Stimulated activated CD4-positive, alpha-beta T cell treated with anti-CD3 and anti-CD28 coated beads, Interleukin-15, amount 100 ng/mL, for 24 hours (primary cell): Measurements from ENCODE around the gene CYP46A1.

Experiments used
- DNase-seq: peaks from one replicate; pipeline ENCODE4 v3.0.0-alpha.2; 2020

CYP46A1 gene

GRCh38 chr14:99689266-99690236 is 5.5 kb downstream of the CYP46A1 start:
- DNase-seq, result no peak

- no peak for DNase-seq
Observed at GRCh38 chr14:99690636-99691035, 6.5 kb downstream of the CYP46A1 start.

DNA sequence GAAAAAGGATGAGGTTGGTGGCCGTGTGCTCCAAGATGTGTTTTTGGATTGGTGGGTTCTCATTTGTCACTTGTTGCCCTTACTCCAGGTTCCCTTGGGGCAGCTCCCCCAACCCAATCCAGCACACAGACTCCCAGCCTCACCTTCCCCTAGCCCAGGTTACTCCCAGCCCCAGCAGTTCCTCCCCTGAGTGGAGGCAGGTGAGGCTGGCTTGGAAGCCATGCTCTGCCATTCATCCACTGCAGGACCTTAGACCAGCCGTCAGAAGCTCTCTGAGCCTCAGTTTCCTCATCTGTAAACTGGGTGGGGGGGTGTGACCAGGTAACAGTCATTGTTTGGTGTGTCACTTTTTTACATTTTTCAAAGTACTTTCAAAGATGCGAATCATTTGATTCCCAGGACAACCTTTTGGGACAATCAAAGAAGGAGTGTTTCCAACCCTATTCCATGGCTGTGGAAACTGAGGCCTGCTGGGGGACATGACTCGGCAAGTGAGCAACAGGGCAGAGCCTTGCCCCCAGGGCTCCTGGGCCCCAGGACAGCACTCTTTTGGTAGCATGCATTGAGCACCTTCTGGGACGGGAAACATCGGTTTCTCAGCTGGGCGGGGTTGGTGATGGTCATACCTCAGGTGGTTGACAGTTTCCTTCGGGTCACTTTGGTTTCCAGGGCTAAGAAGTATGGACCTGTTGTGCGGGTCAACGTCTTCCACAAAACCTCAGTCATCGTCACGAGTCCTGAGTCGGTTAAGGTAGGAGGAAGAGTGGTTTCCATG is 7.2 kb downstream of the CYP46A1 start:
- no peak for DNase-seq

DNA sequence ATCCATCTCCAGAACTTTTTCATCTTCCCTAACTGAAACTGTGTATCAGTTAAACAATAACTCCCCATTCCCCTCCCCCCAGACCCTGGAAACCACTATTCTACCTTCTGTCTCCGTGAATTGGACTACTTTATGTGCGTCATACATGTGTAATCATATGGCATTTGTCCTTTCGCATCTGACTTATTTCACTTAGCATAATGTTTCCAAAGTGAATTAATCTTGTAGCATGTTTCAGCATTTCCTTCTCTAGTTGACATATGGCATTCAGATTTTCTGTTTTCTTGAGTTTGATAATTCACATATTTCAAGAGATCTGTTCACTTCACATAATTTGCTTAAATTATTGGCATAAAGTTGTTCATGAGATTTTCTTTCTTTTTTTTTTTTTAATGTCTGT is 9.8 kb downstream of the CYP46A1 start:
- DNase-seq, result no peak

DNA sequence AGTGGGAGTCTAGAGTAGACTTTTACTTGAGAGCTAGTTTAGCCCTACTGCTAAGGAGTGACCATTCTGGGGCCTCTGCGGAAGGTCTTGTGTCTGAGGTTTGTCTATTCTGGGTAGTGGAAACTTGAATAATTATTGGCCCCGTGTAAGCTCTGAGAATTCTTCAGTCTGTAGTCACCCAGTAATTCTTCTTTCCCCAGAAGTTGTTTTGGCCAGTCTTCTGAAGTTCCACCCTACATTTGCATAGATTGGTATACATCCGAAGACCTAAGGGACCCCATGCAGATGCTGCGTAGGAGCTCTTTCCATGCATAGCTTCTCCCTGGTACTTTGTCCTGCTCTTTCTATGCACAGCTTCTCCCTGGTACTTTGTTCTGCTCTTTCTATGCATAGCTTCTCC is 12.8 kb downstream of the CYP46A1 start:
- DNase-seq, result no peak

- no peak for DNase-seq
Observed at GRCh38 chr14:99698236-99698635, 14.1 kb downstream of the CYP46A1 start.

DNA sequence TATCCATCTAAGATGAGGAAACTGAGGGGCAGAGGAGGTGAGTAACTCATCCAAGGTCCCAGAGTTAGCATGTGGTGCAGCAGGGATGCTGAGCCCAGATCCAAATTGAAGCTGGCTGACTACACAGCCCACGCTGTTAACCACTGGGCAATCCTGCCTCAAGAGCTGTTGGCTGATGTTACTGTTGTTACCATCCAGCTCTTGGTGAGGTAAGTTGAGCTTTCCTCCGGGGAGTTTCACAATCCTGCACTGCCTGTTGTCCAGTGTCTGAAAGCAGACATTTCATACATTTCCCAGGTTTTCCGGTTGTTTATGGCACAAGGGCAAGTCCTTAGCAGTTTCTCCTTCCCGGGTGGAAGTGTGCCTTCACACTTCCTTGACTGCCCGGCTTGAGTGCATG is 14.5 kb downstream of the CYP46A1 start:
- no peak for DNase-seq

- DNase-seq, result no peak
Observed at GRCh38 chr14:99699085-99699760, 15.1 kb downstream of the CYP46A1 start.

- DNase-seq, result no peak
Observed at GRCh38 chr14:99699861-99700260, 15.8 kb downstream of the CYP46A1 start.

DNA sequence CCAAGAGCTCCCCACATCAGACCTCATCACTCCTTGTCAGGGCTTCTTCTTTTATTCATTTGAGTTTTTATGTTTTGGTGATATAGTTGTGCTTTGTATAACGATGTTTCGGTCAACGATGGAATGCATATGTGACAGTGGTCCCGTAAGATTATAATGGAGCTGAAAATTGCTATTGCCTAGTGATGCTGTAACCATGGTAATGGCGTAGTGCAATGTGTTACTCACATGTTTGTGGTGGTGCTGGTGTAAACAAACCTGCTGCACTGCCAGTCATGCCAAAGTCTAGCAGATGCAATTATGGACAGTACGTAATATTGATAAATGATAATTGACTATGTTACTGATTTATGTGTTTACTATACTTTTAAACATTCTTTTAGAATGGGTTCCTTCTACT is 16.3 kb downstream of the CYP46A1 start:
- no peak for DNase-seq

DNA sequence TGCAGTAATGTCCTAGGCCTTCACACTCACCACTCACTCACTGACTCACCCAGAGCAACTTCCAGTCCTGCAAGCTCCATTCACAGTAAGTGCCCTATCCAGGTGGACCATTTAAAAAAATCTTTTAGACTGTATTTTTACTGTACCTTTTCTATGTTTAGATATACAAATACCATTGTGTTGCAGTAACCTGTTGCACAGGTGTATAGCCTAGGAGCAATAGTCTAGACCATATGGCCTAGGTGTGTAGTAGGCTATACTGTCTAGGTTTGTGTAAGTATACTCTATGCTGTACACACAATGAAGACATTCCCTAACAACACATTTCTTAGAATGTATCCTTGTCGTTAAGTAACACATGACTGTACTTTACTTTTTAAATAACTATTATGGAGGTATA is 17.2 kb downstream of the CYP46A1 start:
- DNase-seq, result no peak

- DNase-seq, result no peak
Observed at GRCh38 chr14:99702115-99702514, 18.0 kb downstream of the CYP46A1 start.

DNA sequence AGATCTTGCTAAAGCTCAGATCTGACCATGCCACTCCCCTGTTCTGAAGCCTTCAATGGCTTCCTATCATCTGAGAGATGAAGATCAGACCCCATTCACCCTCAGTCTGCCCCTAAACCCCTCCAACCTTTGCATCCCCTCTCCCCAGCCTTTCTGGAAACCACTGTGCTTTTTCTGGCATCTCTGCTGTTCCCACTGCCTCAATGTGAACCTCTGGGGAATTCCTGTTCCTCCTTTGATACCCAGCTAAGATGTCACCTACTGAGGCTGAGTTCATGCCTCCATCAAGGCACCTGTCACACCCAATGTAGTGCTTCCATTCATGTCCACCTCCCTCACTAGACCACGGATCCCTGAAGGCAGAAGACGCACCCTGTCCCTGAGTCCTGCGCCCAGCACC is 19.3 kb downstream of the CYP46A1 start:
- no peak for DNase-seq

- no peak for DNase-seq
Observed at GRCh38 chr14:99704037-99704436, 19.9 kb downstream of the CYP46A1 start.

GRCh38 chr14:99706107-99706900 is 22.2 kb downstream of the CYP46A1 start:
- DNase-seq, result no peak

- DNase-seq, result no peak
Observed at GRCh38 chr14:99707420-99707819, 23.3 kb downstream of the CYP46A1 start.

DNA sequence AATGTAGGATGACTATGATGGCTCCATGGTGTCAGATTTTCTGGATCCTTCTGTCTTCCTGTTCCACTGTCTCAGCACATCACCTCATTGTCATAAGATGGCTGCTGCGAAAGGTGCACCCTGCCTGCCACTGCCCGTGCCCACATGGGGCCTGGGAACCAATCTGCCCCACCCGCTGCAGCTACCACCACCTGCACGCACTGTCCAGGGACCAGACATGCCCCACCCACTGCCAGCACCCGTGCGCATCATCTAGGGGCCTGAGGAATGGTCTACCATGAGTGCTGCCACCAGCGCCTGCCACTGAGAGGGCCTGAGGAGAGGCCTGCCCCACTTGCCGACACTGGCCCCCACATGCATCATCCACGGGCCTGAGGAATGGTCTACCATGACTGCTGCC is 23.8 kb downstream of the CYP46A1 start:
- DNase-seq, result no peak

DNA sequence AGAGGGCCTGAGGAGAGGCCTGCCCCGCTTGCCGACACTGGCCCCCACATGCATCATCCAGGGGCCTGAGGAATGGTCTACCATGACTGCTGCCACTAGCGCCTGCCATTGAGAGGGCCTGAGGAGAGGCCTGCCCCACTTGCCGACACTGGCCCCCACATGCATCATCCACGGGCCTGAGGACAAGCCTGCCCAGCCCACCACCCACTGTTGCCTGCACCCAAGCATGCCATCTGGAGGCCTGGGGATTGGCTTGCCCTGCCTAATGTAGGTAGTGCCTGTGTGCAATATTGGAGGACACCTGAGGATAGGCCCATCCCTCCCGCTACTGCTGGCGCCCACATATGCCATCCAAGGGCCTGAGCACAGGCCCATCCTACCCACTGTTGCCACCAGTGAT is 24.4 kb downstream of the CYP46A1 start:
- no peak for DNase-seq

DNA sequence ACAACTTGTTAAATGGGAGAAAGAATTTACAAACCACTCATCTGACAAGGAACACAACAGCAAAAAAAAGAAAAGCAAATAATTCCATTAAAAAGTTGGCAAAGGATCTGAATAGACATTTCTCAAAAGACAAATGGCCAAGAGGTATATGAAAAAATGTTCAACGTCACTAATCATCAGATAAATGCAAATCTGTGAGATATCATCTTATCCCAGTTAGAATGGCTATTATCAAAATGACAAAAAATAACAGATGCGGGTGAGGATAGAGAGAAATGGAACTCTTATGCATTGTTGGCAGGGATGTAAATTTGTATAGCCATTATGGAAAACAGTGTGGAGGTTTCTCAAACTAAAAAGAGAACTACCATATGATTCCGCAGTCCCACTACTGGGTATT is 29.9 kb downstream of the CYP46A1 start:
- no peak for DNase-seq

- no peak for DNase-seq
Observed at GRCh38 chr14:99715266-99716000, 31.3 kb downstream of the CYP46A1 start.

GRCh38 chr14:99716091-99716849 is 32.2 kb downstream of the CYP46A1 start:
- DNase-seq, result no peak
